K562 (cell line): ENCODE measurements around the gene RAB26. TPM values are rescaled to one million over a fixed set of nuclear protein-coding genes. Genes with fewer than 3 reads are reported as not detected.

Source experiments
- ATAC-seq: fragments of 200-7000 bp; cut with Tn5 transposase; 3 replicates; pipeline ENCODE4 v1.9.1; 2020; ENCODE audit warnings: moderate library complexity
- Bru-seq: library from RNA; stranded (reverse); fragments of 400-500 nt; gene quantifications from one replicate; lab custom pipeline; 2021; lab: Mats Ljungman, UMichigan
- BruChase-seq, 2 experiments: library from RNA; stranded (reverse); fragments of 400-500 nt; gene quantifications; one replicate each; lab custom pipeline; 2021; lab: Mats Ljungman, UMichigan
- BruUV-seq: library from RNA; stranded (reverse); fragments of 400-500 nt; replicated peaks from 2 replicates; lab custom pipeline; 2021; lab: Mats Ljungman, UMichigan
- CTCF ChIA-PET: fragments of 300-600 bp; formaldehyde crosslinking; extraction: SDS; loops from one replicate; lab custom pipeline; 2021; ENCODE audit warnings: low intra/inter-chr PET ratio; lab: Yijun Ruan, JAX
- POLR2A ChIA-PET: fragments of 300-600, 350-650 bp; sonication (Branson Sonifier 250); formaldehyde crosslinking; extraction: SDS; loops from one replicate; lab custom pipeline; 2021; ENCODE audit warnings: antibody characterized with exemption, inconsistent platforms; lab: Yijun Ruan, JAX
- DNase-seq, 4 experiments: peaks; one replicate each; pipeline versions ENCODE4 v3.0.0 to v3.0.0-alpha.2; 2011 to 2018; ENCODE audit warnings: low spot score in 3 of 4, mixed read lengths in 3 of 4; ENCODE audit errors: extremely low read depth in 1 of 4
- FAIRE-seq: peaks from 2 replicates; lab custom pipeline; 2011; peaks lifted over from hg19 to GRCh38; lab: Jason Lieb, UNC
- H2AFZ ChIP-seq: 2 replicates; pipeline ENCODE4 v1.6.0; 2011; ENCODE audit warnings: low read depth, low read length, control low read depth, inconsistent platforms
- H3K27ac ChIP-seq: fragments of 200-600 bp; 3 replicates; pipeline ENCODE4 v1.8.0; 2011; ENCODE audit warnings: low read depth, mild to moderate bottlenecking, control low read depth, inconsistent platforms, low read length, moderate library complexity, mixed read lengths; ENCODE audit errors: extremely low read depth
- H3K27me3 ChIP-seq, 2 experiments: fragments of 300-600 bp in 1 of 2; 2 replicates in 1 of 2; 3 replicates in 1 of 2; pipeline versions ENCODE4 v1.6.0 to v1.8.0; 2011; ENCODE audit warnings: inconsistent platforms in 2 of 2, low read length in 2 of 2, mild to moderate bottlenecking in 1 of 2, mixed read lengths in 1 of 2, moderate library complexity in 1 of 2; ENCODE audit not compliant: control insufficient read depth in 2 of 2, insufficient read depth in 2 of 2
- H3K36me3 ChIP-seq: fragments of 300-600 bp; 3 replicates; pipeline ENCODE4 v1.8.0; 2011; ENCODE audit warnings: mild to moderate bottlenecking, low read length, inconsistent platforms; ENCODE audit not compliant: control insufficient read depth, insufficient read depth
- H3K4me1 ChIP-seq, 2 experiments: fragments of 200-600 bp in 1 of 2; replicated peaks in 1 of 2; 2 replicates in 1 of 2; 3 replicates in 1 of 2; pipeline versions ENCODE4 v1.5.1 to v1.8.0; 2011; ENCODE audit warnings: inconsistent platforms in 2 of 2, low read length in 2 of 2, mild to moderate bottlenecking in 1 of 2, mixed read lengths in 1 of 2, moderate library complexity in 1 of 2; ENCODE audit not compliant: control insufficient read depth in 2 of 2, insufficient read depth in 2 of 2
- H3K4me2 ChIP-seq: 2 replicates; pipeline ENCODE4 v1.6.1; 2011; ENCODE audit warnings: low read length, control low read depth, inconsistent platforms, mixed read lengths; ENCODE audit not compliant: insufficient read depth
- H3K4me3 ChIP-seq: fragments of 200-600 bp; sonication (generic), shearing (Covaris generic); 2 replicates; pipeline ENCODE4 v1.5.1; 2016; ENCODE audit warnings: control low read depth, inconsistent platforms
- H3K79me2 ChIP-seq: fragments of 200-600 bp; 3 replicates; pipeline ENCODE4 v1.8.0; 2011; ENCODE audit warnings: low read length, inconsistent platforms; ENCODE audit not compliant: control insufficient read depth, insufficient read depth
- H3K9ac ChIP-seq, 2 experiments: 2 replicates each; pipeline versions ENCODE4 v1.6.0 to v1.6.1; 2011; ENCODE audit warnings: low read depth in 2 of 2, low read length in 2 of 2, control low read depth in 1 of 2, inconsistent platforms in 1 of 2, mild to moderate bottlenecking in 1 of 2, mixed read lengths in 1 of 2; ENCODE audit not compliant: insufficient read depth in 1 of 2
- H3K9me1 ChIP-seq: one replicate; pipeline ENCODE4 v1.6.0; 2011; ENCODE audit warnings: inconsistent platforms, mild to moderate bottlenecking, low read length, moderate library complexity; ENCODE audit not compliant: control insufficient read depth, insufficient read depth
- H3K9me3 ChIP-seq: replicated peaks from 2 replicates; pipeline ENCODE4 v1.5.1; 2011; ENCODE audit warnings: low read depth, low read length, inconsistent platforms; ENCODE audit not compliant: control insufficient read depth, insufficient read depth
- H4K20me1 ChIP-seq: replicated peaks from 2 replicates; pipeline ENCODE4 v1.6.1; 2011; ENCODE audit warnings: low read length, inconsistent platforms, mixed read lengths; ENCODE audit not compliant: control insufficient read depth, insufficient read depth
- HMG20B ChIP-seq: fragments of 250-450 bp; sonication (Bioruptor Pico); IDR thresholded peaks from 2 replicates; pipeline ENCODE4 v1.5.0; 2021; ENCODE audit warnings: mild to moderate bottlenecking
- HMGN3 ChIP-seq: IDR thresholded peaks from 2 replicates; pipeline ENCODE4 v1.6.1; 2011; ENCODE audit warnings: borderline replicate concordance, low read depth, mild to moderate bottlenecking, mixed read lengths, low read length; ENCODE audit not compliant: insufficient read length; ENCODE audit errors: extremely low read depth
- NFIC ChIP-seq: fragments of 450-650 bp; IDR thresholded peaks from 2 replicates; pipeline ENCODE4 v1.6.1; 2017; ENCODE audit warnings: mild to moderate bottlenecking, inconsistent platforms
- SREBF1 ChIP-seq: fragments of 150-350 bp; IDR thresholded peaks from 2 replicates; pipeline ENCODE4 v1.6.1; 2014; ENCODE audit warnings: antibody characterized with exemption, low read depth, low read length, borderline replicate concordance
- ZBTB1 ChIP-seq: sonication (generic); formaldehyde crosslinking; IDR thresholded peaks from 2 replicates; pipeline ENCODE4 v1.8.1; 2023; ENCODE audit warnings: missing genetic modification reagents, low read depth, mild to moderate bottlenecking, borderline replicate concordance
- ZMIZ1 ChIP-seq, 2 experiments: fragments of 150-350 bp in 1 of 2; IDR thresholded peaks; 2 replicates each; pipeline ENCODE4 v1.6.1; 2012 to 2016; ENCODE audit warnings: low read depth in 2 of 2, low read length in 2 of 2, mild to moderate bottlenecking in 1 of 2, moderate library complexity in 1 of 2
- ZNF197 ChIP-seq: fragments of 200-800 bp; sonication (Bioruptor generic); IDR thresholded peaks from 2 replicates; pipeline ENCODE4 v1.6.1; 2016; ENCODE audit warnings: low read depth, missing genetic modification characterization, missing compliant biosample characterization
- ZNF232 ChIP-seq: sonication (generic); formaldehyde crosslinking; IDR thresholded peaks from 2 replicates; pipeline ENCODE4 v1.8.0; 2022; ENCODE audit warnings: mild to moderate bottlenecking, missing genetic modification reagents
- ZNF551 ChIP-seq: fragments of 250-450 bp; sonication (Bioruptor Pico); IDR thresholded peaks from 2 replicates; pipeline ENCODE4 v1.5.0; 2021; ENCODE audit warnings: mild to moderate bottlenecking, moderate library complexity
- ZNF589 ChIP-seq: fragments of 200-800 bp; sonication (Bioruptor generic); IDR thresholded peaks from 2 replicates; pipeline ENCODE4 v1.6.1; 2016; ENCODE audit warnings: low read depth, missing genetic modification characterization, missing compliant biosample characterization
- WGBS: fragments of 100-300 bp; shearing (Covaris generic); methylation state at CpG from one replicate; pipeline ENCODE4 v1.1.6; 2016; ENCODE audit warnings: low coverage, mixed read lengths; ENCODE audit not compliant: insufficient coverage; ENCODE audit errors: missing lambda C conversion rate; 5-methylcytosine and 5-hydroxymethylcytosine counted together
- in situ Hi-C: fragments of 300-500 bp; cut with MboI; formaldehyde crosslinking; loops from 4 replicates; pipeline ENCODE4 v1.15.0; 2018; ENCODE audit warnings: inconsistent platforms, mixed read lengths
- intact Hi-C: fragments of 100-400 bp; cut with micrococcal nuclease; formaldehyde crosslinking; loops from 2 replicates; pipeline ENCODE4 v1.14.2; 2022
- long read RNA-seq, 3 experiments: library from polyadenylated mRNA in 2 of 3; library from RNA in 1 of 3; unstranded in 2 of 3; stranded (forward) in 1 of 3; transcript quantifications; one replicate each; pipeline ENCODE4 v2.0.0, GENCODE V29; 2019 to 2022
- polyA minus RNA-seq, 3 experiments: library from RNA; depleted of rRNA, polyadenylated mRNA; stranded (reverse); fragments of >200 nt; gene quantifications; 2 replicates each; pipeline ENCODE4 v1.2.3, GENCODE V29; 2011
- polyA plus RNA-seq, 8 experiments: library from polyadenylated mRNA; depleted of rRNA in 4 of 8; stranded (reverse) in 5 of 8; unstranded in 3 of 8; fragments of >200 nt; fragmentation: Nextera tagmentation in 2 of 8; fragmentation: Illumina TruSeq in 1 of 8; extraction: Ambion mirVana in 2 of 8; extraction: Trizol in 1 of 8; gene quantifications; 2 replicates each; pipeline versions ENCODE4 v1.2.1 to v1.2.3, GENCODE V29; 2011 to 2014; ENCODE audit warnings: inconsistent platforms in 1 of 8, missing spikeins in 1 of 8
- total RNA-seq, 7 experiments: library from RNA; depleted of rRNA in 6 of 7; stranded (reverse); fragments of >200 nt in 6 of 7; fragmentation: Illumina TruSeq in 2 of 7; extraction: Trizol in 2 of 7; gene quantifications; 2 replicates each; pipeline versions ENCODE4 v1.2.1 to v1.2.3, GENCODE V29; 2011 to 2021; ENCODE audit warnings: low replicate concordance in 1 of 7
- TF ChIP-seq, protein P1 (sequence below): sonication (generic); formaldehyde crosslinking; IDR thresholded peaks from 2 replicates; pipeline ENCODE4 v1.8.0; 2022; ENCODE audit warnings: missing genetic modification reagents, mild to moderate bottlenecking, moderate library complexity, borderline replicate concordance

RAB26 gene
- 8.2 and 15.9 TPM in 2 replicates for total RNA-seq (2011; cell fraction: chromatin; rRNA removed; ENCODE audit: low replicate concordance)
- 15.8 and 18.8 TPM in 2 replicates for total RNA-seq (2011; cell fraction: nucleolus; rRNA removed)
- total RNA-seq (2011; cell fraction: nucleoplasm; rRNA removed) = 11.4 and 14.5 TPM in 2 replicates
- total RNA-seq (2014; rRNA removed) (2.9 and 3.5 TPM in 2 replicates), total RNA-seq (2014; rRNA removed; fragmentation: Illumina TruSeq; extraction: Trizol) (0.58 and 0.77 TPM in 2 replicates), total RNA-seq (2015; rRNA removed; fragmentation: Illumina TruSeq; extraction: Trizol) (0.94 and 1.8 TPM in 2 replicates), total RNA-seq (2021) (3.0 and 3.1 TPM in 2 replicates), polyA plus RNA-seq (2011; rRNA removed) (5.3 and 13.0 TPM in 2 replicates), polyA plus RNA-seq (2014; fragmentation: Illumina TruSeq; extraction: Trizol) (2.1 and 2.2 TPM in 2 replicates), polyA plus RNA-seq (2014; fragmentation: Nextera tagmentation; extraction: Ambion mirVana) (under 1 TPM; 0.25 to 0.63 TPM), polyA plus RNA-seq (2014; rRNA removed) (3.8 and 6.1 TPM in 2 replicates), polyA minus RNA-seq (2011; rRNA and poly(A)+ RNA removed) (1.2 and 2.2 TPM in 2 replicates), Bru-seq, nascent RNA (percentile 47 among the genes with signal in this experiment), BruChase-seq, experiment 1, labeled RNA remaining after a 2-hour chase (percentile 45 among the genes with signal in this experiment), BruChase-seq, experiment 2, labeled RNA remaining after a 6-hour chase (percentile 43 among the genes with signal in this experiment)
- 4.8 and 7.7 TPM in 2 replicates for polyA plus RNA-seq (2011; cell fraction: cytosol; rRNA removed)
- polyA plus RNA-seq (2011; cell fraction: nucleus; rRNA removed) = 65.3 and 85.4 TPM in 2 replicates
- 6.6 and 10.4 TPM in 2 replicates for polyA plus RNA-seq (2012)
- 1.8 TPM in 1 of 2 replicates, not detected in the other for polyA minus RNA-seq (2011; cell fraction: cytosol; rRNA and poly(A)+ RNA removed)
- polyA minus RNA-seq (2011; cell fraction: nucleus; rRNA and poly(A)+ RNA removed) = 4.6 and 8.0 TPM in 2 replicates
- long read RNA-seq, experiment 1, partial matches to known transcripts = 1 of 73 reads
- long read RNA-seq, experiment 1, other reads (novel, unspliced or antisense) = 71 of 73 reads
- long read RNA-seq, experiment 2, partial matches to known transcripts = 0 of 2 reads
- long read RNA-seq, experiment 2, other reads (novel, unspliced or antisense) = 1 of 2 reads
- long read RNA-seq, experiment 3, partial matches to known transcripts = 0 of 2 reads
- long read RNA-seq, experiment 3, other reads (novel, unspliced or antisense) = 2 of 2 reads

DNA sequence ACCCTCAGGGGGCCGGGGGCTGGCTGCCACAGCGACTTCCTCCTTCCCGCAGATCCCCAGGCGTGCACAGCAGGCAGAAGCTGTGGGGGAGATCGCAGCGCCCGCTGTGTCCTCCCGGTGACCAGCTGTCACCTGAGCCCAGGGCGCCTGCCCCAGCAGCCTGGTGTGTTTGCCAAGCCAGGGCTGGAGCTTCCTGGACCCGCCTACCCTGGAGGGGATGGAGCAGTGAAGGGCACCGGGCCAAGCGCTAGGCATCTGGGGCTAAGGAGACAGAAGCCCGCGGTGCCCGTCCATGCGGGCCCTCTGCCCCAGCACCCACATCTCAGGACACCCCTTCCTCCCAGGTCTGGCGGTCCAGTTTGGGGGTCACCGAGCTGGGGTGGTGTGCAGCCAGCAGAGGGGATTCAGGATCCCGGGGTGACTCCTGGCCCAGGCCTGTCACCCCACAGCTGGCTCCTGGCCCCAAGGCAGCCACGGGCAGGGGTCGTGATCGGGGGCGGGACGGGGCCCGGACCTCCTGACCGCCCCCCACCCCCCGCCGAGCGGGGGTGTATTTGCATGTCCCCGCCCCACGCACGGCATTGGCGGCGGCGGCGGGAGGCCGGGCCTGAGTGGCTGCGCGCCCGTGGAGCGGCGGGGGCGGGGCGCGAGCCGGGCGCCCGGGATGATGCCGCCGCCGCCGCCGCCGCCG is at the start of gene RAB26:
Gene RAB26 (plus strand): TSS at position 645 of the 691 bp plus-strand sequence. CDS start 159 bp downstream, outside the sequence.
- peak within 1 kb of the TSS; percentile 82; the same call in 1 of the 3 replicates for H3K27ac ChIP-seq
- TF ChIP-seq HMGN3 (peak; percentile 28), ZNF197 (CRISPR knock-in tag) (no peak), HMG20B (CRISPR knock-in tag) (no peak), ZMIZ1 (IDR thresholded peaks at IDR 0.05; ENCODE audit: low read depth in 2 of 2, low read length in 2 of 2) (no peak), ZNF232 (CRISPR knock-in tag) (no peak), ZBTB1 (no peak), NFIC (peak; percentile 9; the same call in 1 of the 2 replicates), ZNF589 (CRISPR knock-in tag) (no peak), ZNF551 (CRISPR knock-in tag) (no peak), SREBF1 (no peak)
- TF ChIP-seq, protein P1, sequence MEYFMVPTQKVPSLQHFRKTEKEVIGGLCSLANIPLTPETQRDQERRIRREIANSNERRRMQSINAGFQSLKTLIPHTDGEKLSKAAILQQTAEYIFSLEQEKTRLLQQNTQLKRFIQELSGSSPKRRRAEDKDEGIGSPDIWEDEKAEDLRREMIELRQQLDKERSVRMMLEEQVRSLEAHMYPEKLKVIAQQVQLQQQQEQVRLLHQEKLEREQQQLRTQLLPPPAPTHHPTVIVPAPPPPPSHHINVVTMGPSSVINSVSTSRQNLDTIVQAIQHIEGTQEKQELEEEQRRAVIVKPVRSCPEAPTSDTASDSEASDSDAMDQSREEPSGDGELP (CRISPR knock-in tag) = peak; percentile 39

More for the DNA sequence above, at the start of gene RAB26:
- Histone ChIP-seq H3K9me1 (peaks cover 21% of the 10 kb centered on the region), H3K79me2 (peaks cover 23% of the 10 kb centered on the region), H4K20me1 (peaks cover 35% of the 10 kb centered on the region), H2AFZ (peak within 1 kb of the TSS; percentile 71), H3K9me3 (no peaks in the 10 kb centered on the region), H3K36me3 (peaks cover 21% of the 10 kb centered on the region; the same call in 2 of the 3 replicates), H3K4me3 (peak within 1 kb of the TSS; percentile 48), H3K4me2 (peak within 1 kb of the TSS; percentile 72), H3K4me1 (peaks cover 36 to 74% of the 10 kb centered on the region in 2 experiments), H3K27me3 (no peaks in the 10 kb centered on the region), H3K9ac (peak within 1 kb of the TSS; percentile 34 to 91)
- FAIRE-seq (no peak), DNase-seq (peak; percentile 81 to 86 (median 84)), ATAC-seq (peak; percentile 61)
- BruUV-seq = no TSS peak
- intact Hi-C loops = no loop called here
- ChIA-PET POLR2A (interaction anchor here (0.6 to 1.1 kb wide), 4 partner anchors 94 to 187 kb away, joined by 3 to 4 read pairs (median 3); partner anchors contain the start of gene RPS2), CTCF (no interaction called here)
- in situ Hi-C loops = loop anchor here (10.0 kb wide), 1 partner anchor 63 kb away; no protein-coding TSS in a partner anchor
- WGBS = 51% methylated on average over 16 of the region's 55 CpGs
